ENCODE measurements around the gene TEDDM1.

- TF ChIP-seq CTCF (IDR thresholded peaks at IDR 0.05) (no peak), POLR2A (IDR thresholded peaks at IDR 0.05) (no peak)
These were observed 16.0 kb downstream of the TEDDM1 start for GRCh38 chr1:182384387-182384960.

Data from Peyer's patch (tissue), 4 donors.